NCI-H146 (cell line): ENCODE measurements around the gene PCSK6.
"Not testable (repeated sequence)": the region's sequence is repeated elsewhere in the genome, so short reads cannot be mapped to it uniquely, and the experiment has no call there.

Experiments
- DNase-seq: peaks from one replicate; lab custom pipeline; 2025; lab: John Stamatoyannopoulos, UW

PCSK6 gene

GRCh38 chr15:101307897-101308603 is 181.5 kb downstream of the PCSK6 start:
- peak; percentile 16 for DNase-seq

GRCh38 chr15:101307048-101307896 is 182.2 kb downstream of the PCSK6 start:
- DNase-seq, result peak; percentile 80

- DNase-seq, result no peak
Observed at GRCh38 chr15:101306341-101307047, 183.0 kb downstream of the PCSK6 start.

DNA sequence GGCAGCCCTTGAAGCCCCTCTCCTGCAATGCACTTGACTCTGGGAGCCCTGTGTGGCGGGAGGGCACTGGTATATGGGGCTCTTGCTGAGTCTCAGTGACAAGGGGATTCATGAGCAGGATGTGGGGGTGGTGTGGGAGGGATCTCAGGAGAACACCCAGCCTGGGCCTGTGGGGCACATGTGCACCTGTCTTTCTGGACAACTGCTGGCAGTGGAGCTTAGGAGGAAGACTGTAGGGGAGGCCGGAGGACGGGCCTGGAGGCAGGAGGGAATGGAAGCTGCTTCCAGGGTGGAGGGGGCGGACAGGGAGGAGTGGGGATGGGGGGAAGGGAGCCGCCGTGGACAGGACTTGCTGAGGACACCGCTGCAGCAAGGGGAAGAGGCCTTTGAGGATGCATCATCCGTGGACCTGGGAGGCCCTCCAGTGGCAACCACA is 183.7 kb downstream of the PCSK6 start:
- DNase-seq, result no peak

DNA sequence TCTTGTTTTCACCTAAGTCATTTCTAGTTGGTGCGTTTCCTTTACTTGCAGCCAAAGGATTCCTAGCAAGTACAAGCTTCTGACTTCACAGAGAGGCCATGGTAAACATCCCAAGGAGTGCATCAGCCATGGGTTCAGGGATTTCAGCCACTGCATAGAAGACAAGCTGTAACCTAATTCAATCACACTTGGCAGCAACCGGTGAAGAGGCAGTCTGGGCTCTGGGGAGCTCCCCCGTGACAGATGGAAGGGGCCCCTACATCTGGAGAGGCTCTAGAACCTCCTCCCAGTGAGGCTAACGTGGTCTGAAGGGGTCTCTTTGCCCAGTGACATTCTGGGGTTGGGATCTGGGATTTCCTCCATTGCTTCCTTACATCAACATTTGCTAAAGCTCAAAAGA is 186.1 kb downstream of the PCSK6 start:
- DNase-seq, result no peak

GRCh38 chr15:101296418-101297405 is 192.8 kb downstream of the PCSK6 start:
- no peak for DNase-seq

DNA sequence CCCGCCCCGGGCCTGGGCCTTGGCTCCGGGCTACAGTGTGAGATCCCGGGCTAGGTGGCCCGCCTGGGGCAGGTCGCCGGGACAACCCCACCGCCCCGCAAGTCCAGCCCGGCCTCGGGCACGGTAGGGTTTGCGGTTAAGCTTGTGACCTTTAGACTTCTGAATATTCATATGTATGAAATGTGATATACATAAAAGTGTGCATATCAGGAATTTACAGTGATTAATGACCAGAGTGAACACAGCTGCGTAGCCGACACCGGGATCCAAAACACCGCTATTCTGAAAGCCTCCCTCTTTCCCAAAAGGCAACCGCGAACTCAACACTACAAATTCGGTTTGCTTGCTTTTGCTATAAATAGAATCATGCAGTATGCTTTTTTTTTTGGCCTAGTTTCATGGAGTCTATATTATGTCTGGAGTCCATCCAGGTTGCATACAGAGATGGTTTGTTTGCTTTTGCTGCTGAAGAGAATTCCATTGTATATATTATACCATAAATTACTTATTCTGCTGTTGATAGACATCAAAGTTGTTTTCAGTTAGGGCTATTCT is 193.8 kb downstream of the PCSK6 start:
- peak; percentile 46 for DNase-seq

- peak; percentile 95 for DNase-seq
Observed at GRCh38 chr15:101294731-101295606, 194.5 kb downstream of the PCSK6 start, which contains the start of gene SNRPA1. Gene SNRPA1 (minus strand): TSS chr15:101295248. CDS start chr15:101295178, 70 bp downstream.

GRCh38 chr15:101293122-101293521 is 196.4 kb downstream of the PCSK6 start:
- no peak for DNase-seq

- peak; percentile 44 for DNase-seq
Observed at GRCh38 chr15:101288905-101289513, 200.5 kb downstream of the PCSK6 start.

GRCh38 chr15:101287342-101287741 is 202.2 kb downstream of the PCSK6 start:
- DNase-seq, result not testable (repeated sequence)

DNA sequence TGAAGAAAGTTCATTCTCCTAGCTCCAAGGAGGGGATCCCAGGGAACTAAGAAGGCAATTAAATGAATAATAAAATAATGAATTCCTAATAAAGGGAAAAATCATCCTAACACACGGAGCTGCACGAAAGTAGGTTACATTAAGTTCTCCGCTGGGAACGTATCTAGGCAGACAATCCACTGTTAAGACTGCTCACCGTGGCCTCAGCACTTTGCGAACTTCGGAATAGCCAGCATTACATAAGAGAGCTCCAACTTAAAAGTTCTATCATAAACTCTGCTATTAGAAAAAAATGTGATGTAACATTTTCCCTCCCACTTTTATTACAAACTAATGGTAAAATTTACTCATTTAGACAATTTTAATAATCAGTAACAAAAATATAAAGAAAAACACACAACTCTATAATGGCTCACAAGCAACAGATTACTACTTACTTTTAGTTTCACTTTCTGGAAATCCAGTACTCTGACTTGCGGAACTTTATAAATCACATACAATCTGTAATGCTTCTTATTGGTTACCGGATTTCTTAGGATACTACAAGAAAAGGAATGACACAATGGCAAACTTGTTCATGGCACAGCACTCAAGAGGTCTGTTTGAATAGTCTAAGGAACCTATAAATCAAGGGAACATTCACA is 202.9 kb downstream of the PCSK6 start:
- DNase-seq, result no peak

- DNase-seq, result no peak
Observed at GRCh38 chr15:101283931-101284330, 205.6 kb downstream of the PCSK6 start.

- no peak for DNase-seq
Observed at GRCh38 chr15:101280007-101280406, 209.5 kb downstream of the PCSK6 start.

DNA sequence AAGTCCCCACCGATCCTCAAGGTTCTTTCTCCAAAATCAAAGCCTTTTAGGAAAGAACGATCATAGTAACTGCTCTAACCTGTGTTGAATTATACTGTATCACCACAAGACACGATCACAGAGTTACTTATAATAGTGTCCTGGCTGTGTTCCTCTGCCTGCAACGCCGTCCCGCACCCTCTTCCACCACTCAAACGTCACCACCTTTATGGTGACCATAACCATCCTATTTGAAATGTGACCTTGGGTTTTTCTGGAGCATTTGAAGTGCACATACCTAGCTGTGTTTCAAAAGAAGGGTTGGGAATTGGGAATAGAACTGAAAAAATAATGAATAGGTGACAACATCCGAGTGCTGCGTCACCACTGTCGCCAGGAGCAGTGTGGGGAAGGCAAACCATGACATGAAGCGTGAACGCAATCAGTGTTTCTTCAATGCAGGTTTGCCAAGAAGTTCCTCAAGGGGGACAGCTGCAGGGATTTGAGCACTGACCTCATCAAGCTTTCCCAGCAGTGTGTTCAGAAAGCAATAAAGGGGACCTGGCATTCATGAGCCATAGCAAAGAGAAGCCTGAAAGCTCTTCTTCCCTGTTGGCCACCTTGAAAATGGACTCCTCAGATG is 211.5 kb downstream of the PCSK6 start:
- DNase-seq, result no peak

DNA sequence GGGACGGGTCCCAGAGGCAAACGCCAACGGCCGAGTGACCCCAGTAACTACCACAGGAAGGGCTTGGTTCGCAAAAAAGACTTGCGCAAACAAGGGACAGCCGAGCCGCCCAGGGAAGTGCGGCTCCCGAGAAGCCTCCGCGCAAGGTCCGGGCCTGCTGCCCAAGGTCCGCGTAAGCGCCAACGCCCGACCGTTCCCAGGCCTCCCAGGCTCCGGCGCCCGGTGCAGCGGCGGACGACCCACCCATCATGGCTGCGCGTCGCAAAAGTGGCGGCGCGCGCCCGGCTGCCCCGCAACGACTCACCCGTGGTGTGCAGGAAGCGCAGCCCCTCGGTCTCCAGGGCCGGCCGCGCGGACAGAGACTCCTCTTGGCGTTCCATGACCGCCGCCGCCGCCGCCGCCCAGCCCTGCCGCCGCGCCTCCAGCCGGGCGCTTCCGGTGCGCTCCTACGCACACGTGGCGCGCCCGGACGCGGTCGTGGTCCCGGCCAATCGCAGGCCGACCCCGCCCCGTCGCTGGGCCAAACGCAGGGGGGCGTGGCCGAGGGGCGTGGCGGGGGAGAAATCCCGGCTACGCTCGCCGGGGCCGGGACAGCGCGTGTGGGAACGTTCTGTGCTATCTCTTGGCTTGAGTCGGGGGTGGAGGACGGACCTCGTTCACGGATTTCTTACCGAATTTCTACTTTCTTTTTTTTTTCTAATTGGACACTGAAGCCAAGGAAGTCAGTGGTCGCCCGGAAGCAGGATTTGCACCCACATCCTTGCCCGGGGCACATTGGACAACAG is 212.3 kb downstream of the PCSK6 start, which contains the start of gene SELENOS:
Gene SELENOS, minus strand, starts transcription at position 448 of the 785 bp plus-strand sequence. Its CDS starts 68 bp downstream, at position 380.
- DNase-seq, result peak; percentile 91

DNA sequence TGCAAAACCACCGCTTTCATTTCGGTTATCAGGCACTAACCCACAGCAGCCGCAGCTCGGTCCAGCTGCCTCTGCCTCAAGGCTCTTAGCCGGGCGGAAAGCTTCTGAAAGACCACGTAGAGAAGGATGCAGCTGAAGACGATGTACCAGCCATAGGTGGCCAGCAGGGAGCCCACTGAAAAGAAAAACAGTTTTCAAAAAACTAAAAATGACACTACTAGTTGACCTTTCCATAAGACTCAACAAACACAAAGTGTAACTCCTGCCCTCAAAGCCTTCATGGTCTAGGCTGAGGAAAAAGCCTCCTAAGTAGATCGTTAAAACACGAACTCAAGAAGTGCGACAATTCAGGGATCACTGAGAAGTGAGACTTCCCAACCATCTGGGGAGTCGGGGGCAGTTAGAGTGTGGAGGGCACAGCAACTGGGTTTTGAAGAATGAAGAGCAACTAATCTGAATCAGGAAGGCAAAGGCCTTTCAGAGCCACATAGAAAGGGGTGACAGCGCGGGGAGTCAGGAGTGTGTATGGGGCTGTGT is 212.9 kb downstream of the PCSK6 start:
- peak; percentile 29 for DNase-seq
